Measurements from ENCODE around the gene EMC7.

- no peak for TF ChIP-seq POLR2A (IDR thresholded peaks at IDR 0.05)
- TF ChIP-seq CTCF (IDR thresholded peaks at IDR 0.05) = no peak
These were observed 61.9 kb downstream of the EMC7 start for GRCh38 chr15:34039790-34040113.
